ENCODE measurements around the gene CADM3.

- TF ChIP-seq POLR2A (IDR thresholded peaks at IDR 0.05) = no peak
- TF ChIP-seq, protein P1, sequence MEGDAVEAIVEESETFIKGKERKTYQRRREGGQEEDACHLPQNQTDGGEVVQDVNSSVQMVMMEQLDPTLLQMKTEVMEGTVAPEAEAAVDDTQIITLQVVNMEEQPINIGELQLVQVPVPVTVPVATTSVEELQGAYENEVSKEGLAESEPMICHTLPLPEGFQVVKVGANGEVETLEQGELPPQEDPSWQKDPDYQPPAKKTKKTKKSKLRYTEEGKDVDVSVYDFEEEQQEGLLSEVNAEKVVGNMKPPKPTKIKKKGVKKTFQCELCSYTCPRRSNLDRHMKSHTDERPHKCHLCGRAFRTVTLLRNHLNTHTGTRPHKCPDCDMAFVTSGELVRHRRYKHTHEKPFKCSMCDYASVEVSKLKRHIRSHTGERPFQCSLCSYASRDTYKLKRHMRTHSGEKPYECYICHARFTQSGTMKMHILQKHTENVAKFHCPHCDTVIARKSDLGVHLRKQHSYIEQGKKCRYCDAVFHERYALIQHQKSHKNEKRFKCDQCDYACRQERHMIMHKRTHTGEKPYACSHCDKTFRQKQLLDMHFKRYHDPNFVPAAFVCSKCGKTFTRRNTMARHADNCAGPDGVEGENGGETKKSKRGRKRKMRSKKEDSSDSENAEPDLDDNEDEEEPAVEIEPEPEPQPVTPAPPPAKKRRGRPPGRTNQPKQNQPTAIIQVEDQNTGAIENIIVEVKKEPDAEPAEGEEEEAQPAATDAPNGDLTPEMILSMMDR (IDR thresholded peaks at IDR 0.05) = no peak
Observed at GRCh38 chr1:159223004-159223403, 51.6 kb downstream of the CADM3 start.
